OCI-LY7 (cell line): ENCODE measurements around the gene AGRN. TPM values are rescaled to one million over a fixed set of nuclear protein-coding genes. Genes with fewer than 3 reads are reported as not detected.

Source experiments
- BruUV-seq: library from RNA; stranded (reverse); fragments of 400-500 nt; replicated peaks from 2 replicates; lab custom pipeline; 2021; lab: Mats Ljungman, UMichigan
- CTCF ChIA-PET: fragments of 300-600 bp; sonication (Branson Sonifier 250); formaldehyde crosslinking; loops from one replicate; lab custom pipeline; 2022; ENCODE audit warnings: antibody characterized with exemption; ENCODE audit not compliant: unreplicated experiment; lab: Charles Lee
- POLR2A ChIA-PET: fragments of 300-600 bp; sonication (Branson Sonifier 250); formaldehyde crosslinking; loops from one replicate; lab custom pipeline; 2022; ENCODE audit warnings: antibody characterized with exemption; lab: Charles Lee
- DNase-seq: peaks from one replicate; pipeline ENCODE4 v3.0.0-alpha.2; 2015; ENCODE audit warnings: low spot score
- H2AFZ ChIP-seq: fragments of 200-600 bp; sonication (generic), shearing (Covaris generic); 2 replicates; pipeline ENCODE4 v1.6.1; 2014; ENCODE audit warnings: mild to moderate bottlenecking, antibody characterized with exemption, low read length, moderate library complexity
- H3K27ac ChIP-seq: fragments of 200-600 bp; sonication (generic); 2 replicates; pipeline ENCODE4 v1.5.1; 2014; ENCODE audit warnings: mixed run types, low read depth, mild to moderate bottlenecking, moderate library complexity, low read length, inconsistent platforms; ENCODE audit not compliant: poor library complexity, severe bottlenecking
- H3K36me3 ChIP-seq: fragments of 200-600 bp; sonication (generic); 2 replicates; pipeline ENCODE4 v1.6.1; 2014; ENCODE audit warnings: mild to moderate bottlenecking, antibody characterized with exemption, low read length, moderate library complexity, mixed read lengths; ENCODE audit not compliant: insufficient read depth
- H3K4me1 ChIP-seq: fragments of 200-600 bp; sonication (generic); 2 replicates; pipeline ENCODE4 v1.5.1; 2014; ENCODE audit warnings: mild to moderate bottlenecking, low read length; ENCODE audit not compliant: insufficient read depth, poor library complexity, severe bottlenecking
- H3K4me2 ChIP-seq: fragments of 200-600 bp; sonication (generic); 2 replicates; pipeline ENCODE4 v1.6.1; 2014; ENCODE audit warnings: mild to moderate bottlenecking, low read length
- H3K4me3 ChIP-seq: fragments of 200-600 bp; sonication (generic); 2 replicates; pipeline ENCODE4 v1.5.1; 2014; ENCODE audit warnings: mild to moderate bottlenecking, low read depth, low read length; ENCODE audit not compliant: poor library complexity, severe bottlenecking
- H3K79me2 ChIP-seq: fragments of 200-600 bp; sonication (generic); 2 replicates; pipeline ENCODE4 v1.6.1; 2016; ENCODE audit warnings: low read depth, mild to moderate bottlenecking, low read length, moderate library complexity, mixed read lengths; ENCODE audit not compliant: insufficient read depth
- H3K9me2 ChIP-seq: fragments of 200-600 bp; sonication (generic); 2 replicates; pipeline ENCODE4 v1.6.1; 2016; ENCODE audit warnings: mild to moderate bottlenecking, low read length, mixed read lengths; ENCODE audit not compliant: insufficient read depth
- H3K9me3 ChIP-seq: fragments of 200-600 bp; sonication (generic); 2 replicates; pipeline ENCODE4 v1.6.1; 2014; ENCODE audit warnings: mild to moderate bottlenecking, mixed run types, low read length, mixed read lengths
- H4K20me1 ChIP-seq: fragments of 200-600 bp; sonication (generic); 2 replicates; pipeline ENCODE4 v1.6.1; 2014; ENCODE audit warnings: mild to moderate bottlenecking, antibody characterized with exemption, low read length, moderate library complexity, mixed read lengths; ENCODE audit not compliant: insufficient read depth
- CTCF ChIP-seq: fragments of 200-600 bp; sonication (generic); conservative IDR thresholded peaks from 2 replicates; pipeline ENCODE4 v1.5.1; 2014; ENCODE audit warnings: mild to moderate bottlenecking, antibody characterized with exemption, low read length, moderate library complexity, mixed read lengths
- EZH2phosphoT487 ChIP-seq: fragments of 200-600 bp; sonication (generic); IDR thresholded peaks from 2 replicates; pipeline ENCODE4 v1.6.1; 2018; ENCODE audit warnings: low read depth, borderline replicate concordance, mild to moderate bottlenecking, mixed run types, antibody characterized with exemption, low read length, moderate library complexity, mixed read lengths
- intact Hi-C: fragments of 100-400 bp; cut with micrococcal nuclease; formaldehyde crosslinking; loops from one replicate; pipeline ENCODE4 v1.10.0; 2022; ENCODE audit not compliant: unreplicated experiment
- total RNA-seq, 2 experiments: library from RNA; depleted of rRNA in 1 of 2; stranded (reverse); fragments of >200 nt in 1 of 2; shearing (Covaris generic) in 1 of 2; gene quantifications; 2 replicates each; pipeline ENCODE4 v1.2.3, GENCODE V29; 2014 to 2022

AGRN gene
- total RNA-seq, 2 experiments from 2014 or later, result 2.7 to 9.1 TPM

DNA sequence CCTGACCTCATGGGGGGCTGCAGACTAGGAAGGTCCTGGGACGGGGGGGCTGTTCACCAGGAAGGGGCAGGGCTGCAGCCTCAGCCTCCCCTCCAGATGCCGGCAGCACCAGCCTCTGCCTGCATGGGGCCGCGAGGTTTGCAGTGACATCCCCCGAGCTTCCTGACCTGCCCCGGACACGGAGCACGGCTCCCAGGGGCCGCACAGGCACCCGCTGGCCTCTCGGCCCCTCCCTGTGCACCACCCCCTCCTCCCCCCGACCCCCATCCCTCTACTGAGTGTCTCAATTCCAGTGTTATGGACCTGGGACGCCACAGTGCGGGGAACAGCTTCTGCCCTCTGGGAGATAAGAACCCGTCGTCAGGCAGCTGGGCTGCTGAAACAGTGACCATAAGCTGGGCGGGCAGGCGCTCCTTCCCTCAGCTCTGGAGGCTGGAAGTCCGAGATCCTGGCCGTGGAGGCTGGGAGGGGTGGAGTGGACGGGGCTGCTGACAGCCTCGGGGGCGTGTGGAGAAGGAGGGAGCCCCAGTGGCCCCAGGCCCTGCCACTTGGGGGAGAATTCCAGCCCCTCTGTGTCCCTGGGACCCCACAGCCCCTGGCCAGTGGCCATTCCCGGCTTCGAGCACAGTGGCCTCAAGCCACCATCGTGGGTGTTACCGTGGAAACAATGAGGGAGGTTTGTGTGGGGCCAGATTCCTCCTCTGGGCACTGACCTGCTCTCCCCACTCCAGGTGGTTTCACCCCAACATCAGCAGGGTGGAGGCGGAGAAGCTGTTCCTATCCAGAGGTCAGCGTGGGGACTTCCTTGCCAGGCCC lies 42.6 kb downstream of the AGRN start:
- DNase-seq, result no peak
- POLR2A ChIA-PET, result no interaction called here
- Histone ChIP-seq H3K4me2 (no peak overlapping the region), H3K79me2 (no peaks in the 10 kb centered on the region), H3K27ac (no peak overlapping the region), H3K9me2 (no peaks in the 10 kb centered on the region), H3K4me1 (peaks cover 12% of the 10 kb centered on the region), H3K36me3 (no peaks in the 10 kb centered on the region), H3K9me3 (no peaks in the 10 kb centered on the region), H3K4me3 (no peak overlapping the region), H4K20me1 (no peaks in the 10 kb centered on the region), H2AFZ (no peak overlapping the region)
- TF ChIP-seq EZH2phosphoT487, result no peak
- TF ChIP-seq CTCF, result no peak
- CTCF ChIA-PET, result interaction anchor here (0.6 to 0.7 kb wide), 2 partner anchors 55 to 338 kb away, joined by 3 read pairs; no protein-coding TSS in a partner anchor
- intact Hi-C loops, result loop anchor here (1.0 to 5.0 kb wide), 2 partner anchors 45 to 78 kb away; no protein-coding TSS in a partner anchor
- BruUV-seq, result no TSS peak

- H3K9me2 ChIP-seq, result no peaks in the 10 kb centered on the region
- TF ChIP-seq CTCF, result no peak
- TF ChIP-seq EZH2phosphoT487, result no peak
- no TSS peak for BruUV-seq
- ChIA-PET CTCF (interaction anchor here (0.5 to 1.4 kb wide), 3 partner anchors 31 to 142 kb away, joined by 3 to 5 read pairs (median 4); partner anchors contain the start of gene ISG15), POLR2A (no interaction called here)
- H3K4me3 ChIP-seq, result no peak overlapping the region
- H3K4me1 ChIP-seq, result peaks cover 17% of the 10 kb centered on the region
- H3K36me3 ChIP-seq, result no peaks in the 10 kb centered on the region
- H4K20me1 ChIP-seq, result no peaks in the 10 kb centered on the region
- DNase-seq, result no peak
- no peak overlapping the region for H3K4me2 ChIP-seq
- H3K9me3 ChIP-seq, result no peaks in the 10 kb centered on the region
- intact Hi-C loops, result loop anchor here (1.0 to 5.0 kb wide), 2 partner anchors 46 to 79 kb away; no protein-coding TSS in a partner anchor
- H3K27ac ChIP-seq, result no peak overlapping the region
- H3K79me2 ChIP-seq, result no peaks in the 10 kb centered on the region
- no peak overlapping the region for H2AFZ ChIP-seq
Observed at GRCh38 chr1:1063261-1063944, 43.5 kb downstream of the AGRN start.
